Panc1 (cell line): ENCODE data around the gene NEK7. TPM values are rescaled to one million over a fixed set of nuclear protein-coding genes. Genes with fewer than 3 reads are reported as not detected.

Source experiments
- ATAC-seq: fragments of 200-7000 bp; cut with Tn5 transposase; 2 replicates; pipeline ENCODE4 v1.9.1; 2020; ENCODE audit warnings: mild to moderate bottlenecking, moderate library complexity
- BruUV-seq: library from RNA; stranded (reverse); fragments of 400-500 nt; replicated peaks from 2 replicates; lab custom pipeline; 2021; lab: Mats Ljungman, UMichigan
- CTCF ChIA-PET: fragments of 300-600 bp; sonication (Branson Sonifier 250); formaldehyde crosslinking; loops from one replicate; lab custom pipeline; 2022; ENCODE audit warnings: antibody characterized with exemption; lab: Charles Lee
- POLR2A ChIA-PET: fragments of 300-600 bp; sonication (Branson Sonifier 250); formaldehyde crosslinking; loops from one replicate; lab custom pipeline; 2022; ENCODE audit warnings: antibody characterized with exemption; lab: Charles Lee
- DNase-seq: peaks from one replicate; pipeline ENCODE4 v3.0.0-alpha.2; 2010; ENCODE audit warnings: low read depth, low spot score
- H3K27ac ChIP-seq: 2 replicates; pipeline ENCODE4 v1.5.1; 2011; ENCODE audit warnings: mild to moderate bottlenecking, low read length, inconsistent platforms
- H3K27me3 ChIP-seq: fragments of 200-500 bp; sonication (Bioruptor generic); 2 replicates; pipeline ENCODE4 v1.6.0; 2014; ENCODE audit warnings: low read length, inconsistent platforms; ENCODE audit not compliant: control insufficient read depth, insufficient read depth
- H3K36me3 ChIP-seq: fragments of 200-500 bp; sonication (Bioruptor generic); 2 replicates; pipeline ENCODE4 v1.5.1; 2014; ENCODE audit warnings: inconsistent platforms, mild to moderate bottlenecking, low read length, moderate library complexity; ENCODE audit not compliant: control insufficient read depth, insufficient read depth
- H3K4me1 ChIP-seq: 2 replicates; pipeline ENCODE4 v1.5.1; 2011; ENCODE audit warnings: inconsistent platforms, mild to moderate bottlenecking, low read length, moderate library complexity; ENCODE audit not compliant: control insufficient read depth, insufficient read depth
- H3K4me3 ChIP-seq, 2 experiments: 2 replicates each; pipeline ENCODE4 v1.5.1; 2011 to 2012; ENCODE audit warnings: low read depth in 2 of 2, low read length in 2 of 2, mild to moderate bottlenecking in 2 of 2, inconsistent platforms in 1 of 2, moderate library complexity in 1 of 2
- H3K9me3 ChIP-seq: fragments of 200-500 bp; sonication (Bioruptor generic); 2 replicates; pipeline ENCODE4 v1.5.1; 2014; ENCODE audit warnings: low read depth, mild to moderate bottlenecking, inconsistent platforms, low read length, moderate library complexity; ENCODE audit not compliant: control insufficient read depth, insufficient read depth
- POLR2AphosphoS5 ChIP-seq: IDR thresholded peaks from 2 replicates; pipeline ENCODE4 v1.6.1; 2012; ENCODE audit warnings: mild to moderate bottlenecking, low read depth, low read length, moderate library complexity
- REST ChIP-seq, 2 experiments: IDR thresholded peaks; 2 replicates each; pipeline ENCODE4 v1.6.1; 2011 to 2012; ENCODE audit warnings: low read depth in 2 of 2, control low read depth in 1 of 2, low read length in 1 of 2, mild to moderate bottlenecking in 1 of 2, moderate library complexity in 1 of 2; ENCODE audit not compliant: insufficient read depth in 1 of 2
- SIN3A ChIP-seq: IDR thresholded peaks from 2 replicates; pipeline ENCODE4 v1.6.1; 2012; ENCODE audit warnings: low read depth, mild to moderate bottlenecking, low read length, moderate library complexity, borderline replicate concordance; ENCODE audit not compliant: insufficient read depth
- TCF7L2 ChIP-seq: IDR thresholded peaks from 2 replicates; pipeline ENCODE4 v1.6.1; 2011; ENCODE audit warnings: mild to moderate bottlenecking, low read depth, low read length, inconsistent platforms
- in situ Hi-C: cut with HindIII; loops from 2 replicates; pipeline ENCODE4 v1.10.0; 2016; ENCODE audit warnings: low sequenced_read_pairs, low pct_unique_long_range_greater_than_20kb
- intact Hi-C: fragments of 100-400 bp; cut with micrococcal nuclease; formaldehyde crosslinking; loops from one replicate; pipeline ENCODE4 v1.10.0; 2022; ENCODE audit not compliant: unreplicated experiment
- total RNA-seq: library from RNA; stranded (reverse); gene quantifications from one replicate; pipeline ENCODE4 v1.2.1, GENCODE V29; 2021; ENCODE audit not compliant: unreplicated experiment
- TF ChIP-seq, protein P1 (sequence below): fragments of 450-650 bp; IDR thresholded peaks from 2 replicates; pipeline ENCODE4 v1.5.1; 2017; ENCODE audit warnings: mild to moderate bottlenecking

NEK7 gene
- total RNA-seq, 1 experiment from 2014 or later, result 53.0 TPM

DNA sequence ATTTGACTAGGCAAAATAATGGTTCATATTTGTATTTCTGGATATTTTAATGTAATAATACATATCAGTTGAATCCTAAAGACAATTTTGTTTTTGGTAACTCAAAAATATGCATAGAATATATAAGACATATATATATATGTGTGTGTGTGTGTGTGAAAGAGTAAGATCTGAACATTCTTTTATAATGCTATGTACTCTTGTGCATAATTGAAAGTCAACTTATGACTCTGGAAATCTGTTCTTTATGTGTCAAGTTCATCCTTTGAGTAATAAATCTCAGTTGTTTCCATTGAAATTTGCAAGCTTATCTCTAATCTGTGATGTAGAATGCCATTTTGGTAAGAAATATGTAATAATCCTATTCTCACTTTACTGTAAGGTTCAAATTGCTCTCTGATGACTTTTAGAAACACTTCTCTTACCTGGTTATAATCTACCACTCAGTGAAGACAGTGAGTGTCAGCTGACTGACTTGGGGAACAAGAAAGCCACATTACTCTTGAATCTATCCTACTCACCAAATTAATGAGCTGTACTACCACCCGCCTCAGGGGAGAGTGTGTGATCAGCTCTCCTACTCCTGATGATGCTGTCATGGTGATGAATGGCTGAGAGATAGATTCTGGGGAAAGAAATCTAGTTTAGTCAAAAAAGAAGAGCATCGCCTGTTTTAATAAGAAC, 15.0 kb upstream of the NEK7 start:
- Histone ChIP-seq H3K4me1 (no peaks in the 10 kb centered on the region), H3K9me3 (no peaks in the 10 kb centered on the region), H3K27me3 (no peaks in the 10 kb centered on the region), H3K4me3 (no peak overlapping the region), H3K27ac (no peak overlapping the region), H3K36me3 (no peaks in the 10 kb centered on the region)
- DNase-seq (no peak), ATAC-seq (no peak)
- intact Hi-C loops (no loop called here), in situ Hi-C loops (no loop called here)
- no TSS peak for BruUV-seq
- TF ChIP-seq REST (IDR thresholded peaks at IDR 0.05; ENCODE audit: insufficient read depth in 1 of 2, low read depth in 2 of 2, low read length in 1 of 2) (no peak), POLR2AphosphoS5 (no peak), TCF7L2 (no peak), SIN3A (no peak)
- TF ChIP-seq, protein P1, sequence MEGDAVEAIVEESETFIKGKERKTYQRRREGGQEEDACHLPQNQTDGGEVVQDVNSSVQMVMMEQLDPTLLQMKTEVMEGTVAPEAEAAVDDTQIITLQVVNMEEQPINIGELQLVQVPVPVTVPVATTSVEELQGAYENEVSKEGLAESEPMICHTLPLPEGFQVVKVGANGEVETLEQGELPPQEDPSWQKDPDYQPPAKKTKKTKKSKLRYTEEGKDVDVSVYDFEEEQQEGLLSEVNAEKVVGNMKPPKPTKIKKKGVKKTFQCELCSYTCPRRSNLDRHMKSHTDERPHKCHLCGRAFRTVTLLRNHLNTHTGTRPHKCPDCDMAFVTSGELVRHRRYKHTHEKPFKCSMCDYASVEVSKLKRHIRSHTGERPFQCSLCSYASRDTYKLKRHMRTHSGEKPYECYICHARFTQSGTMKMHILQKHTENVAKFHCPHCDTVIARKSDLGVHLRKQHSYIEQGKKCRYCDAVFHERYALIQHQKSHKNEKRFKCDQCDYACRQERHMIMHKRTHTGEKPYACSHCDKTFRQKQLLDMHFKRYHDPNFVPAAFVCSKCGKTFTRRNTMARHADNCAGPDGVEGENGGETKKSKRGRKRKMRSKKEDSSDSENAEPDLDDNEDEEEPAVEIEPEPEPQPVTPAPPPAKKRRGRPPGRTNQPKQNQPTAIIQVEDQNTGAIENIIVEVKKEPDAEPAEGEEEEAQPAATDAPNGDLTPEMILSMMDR, result no peak
- ChIA-PET POLR2A (no interaction called here), CTCF (no interaction called here)

- DNase-seq (no peak), ATAC-seq (no peak)
- CTCF ChIA-PET, result interaction anchor here (0.5 kb wide), 1 partner anchor 769 kb away, joined by 4 read pairs; no protein-coding TSS in a partner anchor
- H3K4me1 ChIP-seq, result no peaks in the 10 kb centered on the region
- POLR2A ChIA-PET, result no interaction called here
- TF ChIP-seq SIN3A (no peak), TCF7L2 (no peak), POLR2AphosphoS5 (no peak), REST (IDR thresholded peaks at IDR 0.05; ENCODE audit: insufficient read depth in 1 of 2, low read depth in 2 of 2, low read length in 1 of 2) (no peak)
- TF ChIP-seq, protein P1, result no peak
- no peaks in the 10 kb centered on the region for H3K27me3 ChIP-seq
- BruUV-seq, result no TSS peak
- no peaks in the 10 kb centered on the region for H3K36me3 ChIP-seq
- H3K27ac ChIP-seq, result no peak overlapping the region
- no peaks in the 10 kb centered on the region for H3K9me3 ChIP-seq
- in situ Hi-C loops, result no loop called here
- intact Hi-C loops, result no loop called here
- no peak overlapping the region for H3K4me3 ChIP-seq
Measured at GRCh38 chr1:198143797-198144196, 13.0 kb upstream of the NEK7 start.
